Measurements from ENCODE around the gene OR13J1.
"Not testable (repeated sequence)": the region's sequence is repeated elsewhere in the genome, so short reads cannot be mapped to it uniquely, and the experiment has no call there.

Gene OR13J1

GRCh38 chr9:35905051-35905781, 35.0 kb upstream of the OR13J1 start:
- no peak for DNase-seq (ENCODE audit: low read depth in 2 of 2)

DNA sequence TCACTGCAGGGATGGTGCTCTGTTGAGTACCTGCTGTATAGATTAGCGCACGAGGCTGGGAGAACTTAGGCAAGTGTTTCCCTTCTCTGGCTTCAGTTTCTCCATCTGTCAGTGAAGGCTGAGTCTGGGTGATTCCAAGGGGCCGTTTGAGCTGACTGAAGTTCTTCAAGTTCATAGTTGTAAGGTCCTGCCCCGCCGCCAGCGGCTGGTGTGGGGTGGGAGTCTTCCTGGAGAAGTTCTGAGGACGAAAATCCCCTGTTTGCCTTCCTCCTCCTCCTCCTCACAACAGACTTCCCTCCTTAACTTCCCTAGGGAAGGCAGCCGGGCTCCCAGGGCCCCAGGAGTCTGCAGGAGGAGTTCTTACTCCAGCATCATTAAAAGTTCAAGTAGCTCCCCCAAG, 34.1 kb upstream of the OR13J1 start:
- DNase-seq (ENCODE audit: low read depth in 2 of 2) = no peak

DNA sequence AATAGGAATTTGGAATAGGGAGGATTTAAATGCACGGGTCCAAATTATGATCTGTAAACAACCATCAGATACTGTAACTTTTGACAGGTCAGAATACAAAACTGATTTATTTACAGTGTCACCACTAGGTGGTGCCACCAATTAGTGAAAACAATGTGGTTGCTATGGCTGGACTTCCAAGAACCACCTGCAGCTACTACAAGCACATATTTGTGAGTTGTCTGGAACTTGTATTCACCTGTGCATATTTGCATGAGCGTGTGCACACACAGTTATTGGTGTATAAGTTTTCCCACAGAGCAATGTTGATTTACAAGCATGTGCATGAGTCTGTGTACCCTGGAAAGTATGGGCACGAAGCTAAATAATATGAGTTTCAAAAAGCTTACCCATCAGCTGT, 32.8 kb upstream of the OR13J1 start:
- DNase-seq (ENCODE audit: low read depth in 2 of 2) = no peak

DNA sequence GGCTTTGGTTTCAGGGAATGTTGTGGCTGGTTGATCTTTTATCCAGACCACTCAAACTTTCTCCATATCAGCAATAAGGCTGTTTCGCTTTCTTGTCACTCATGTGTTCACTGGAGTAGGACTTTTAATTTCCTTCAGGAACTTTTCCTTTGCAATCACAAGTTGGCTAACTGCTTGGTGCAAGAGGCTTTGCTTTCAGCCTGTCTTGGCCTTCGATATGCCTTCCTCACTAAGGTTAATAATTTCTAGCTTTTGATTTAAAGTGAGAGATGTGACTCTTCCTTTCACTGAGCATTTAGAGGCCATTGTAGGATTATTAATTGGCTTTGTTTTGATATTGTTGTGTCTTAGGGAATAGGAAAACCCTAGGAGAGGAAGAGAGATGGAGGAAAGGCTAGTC, 28.8 kb upstream of the OR13J1 start:
- DNase-seq (ENCODE audit: low read depth in 2 of 2) = no peak

DNA sequence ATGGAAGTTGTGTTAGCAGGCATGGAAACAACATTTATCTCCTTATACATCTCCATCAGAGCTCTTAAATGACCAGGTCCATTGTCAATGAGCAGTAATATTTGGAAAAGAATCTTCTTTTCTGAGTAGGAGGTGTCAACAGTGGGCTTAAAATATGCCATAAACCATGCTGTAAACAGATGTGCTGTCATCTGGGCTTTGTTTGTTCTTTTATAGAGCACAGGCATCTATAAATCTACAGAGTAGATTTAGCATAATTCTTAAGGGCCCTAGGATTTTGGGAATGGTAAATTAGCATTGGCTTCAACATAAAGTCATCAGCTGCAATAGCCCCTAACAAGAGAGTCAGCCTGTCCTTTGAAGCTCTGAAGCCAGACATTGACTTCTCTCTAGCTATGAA, 28.1 kb upstream of the OR13J1 start:
- DNase-seq (ENCODE audit: low read depth in 2 of 2) = no peak

- not testable (repeated sequence) for DNase-seq (ENCODE audit: low read depth in 2 of 2)
Measured at GRCh38 chr9:35897376-35898099, 27.3 kb upstream of the OR13J1 start.

DNA sequence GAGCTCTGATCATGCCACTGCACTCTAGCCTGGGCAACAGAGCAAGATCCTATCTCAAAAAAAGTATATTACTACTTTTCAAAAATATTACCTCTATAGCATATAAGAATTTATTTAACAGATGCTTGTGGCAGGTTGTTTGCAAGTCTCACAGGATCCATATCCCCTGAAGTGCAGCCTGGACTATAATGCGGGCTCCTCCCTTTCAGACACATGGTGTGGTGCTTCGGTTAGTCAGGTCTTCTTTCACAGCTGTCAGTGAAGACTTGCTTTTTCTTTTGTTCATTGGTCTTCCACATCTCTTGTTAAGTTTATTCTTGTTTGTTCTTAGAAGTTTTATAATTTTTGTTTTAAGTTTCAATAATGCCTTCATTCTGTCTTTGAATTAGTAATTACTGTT, 26.4 kb upstream of the OR13J1 start:
- no peak for DNase-seq (ENCODE audit: low read depth in 2 of 2)

- no peak for DNase-seq (ENCODE audit: low read depth in 2 of 2)
Measured at GRCh38 chr9:35892051-35892450, 21.9 kb upstream of the OR13J1 start.

DNA sequence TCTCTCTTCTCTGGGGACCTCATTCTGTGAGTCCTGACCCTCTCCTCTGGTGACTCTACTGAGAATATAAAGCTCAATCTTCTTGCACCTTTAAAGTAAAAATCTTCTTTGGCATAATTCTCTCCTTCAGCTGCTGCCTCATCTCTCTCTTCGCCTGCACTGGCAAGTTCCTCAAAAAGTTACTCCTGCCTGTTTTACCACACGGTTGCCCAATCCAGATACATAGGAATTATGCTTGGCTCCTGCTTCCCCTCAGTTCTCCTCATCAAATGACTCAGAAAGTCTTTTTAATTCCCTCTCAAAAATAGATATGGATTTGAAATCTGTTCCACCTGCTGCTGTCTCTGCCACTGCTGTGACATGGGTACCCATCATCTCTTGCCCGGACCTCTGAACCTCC, 21.4 kb upstream of the OR13J1 start:
- no peak for DNase-seq (ENCODE audit: low read depth in 2 of 2)

GRCh38 chr9:35884908-35885307, 14.7 kb upstream of the OR13J1 start:
- DNase-seq (ENCODE audit: low read depth in 2 of 2) = not testable (repeated sequence)

- DNase-seq (ENCODE audit: low read depth in 2 of 2) = no peak
Measured at GRCh38 chr9:35882996-35883395, 12.8 kb upstream of the OR13J1 start.

DNA sequence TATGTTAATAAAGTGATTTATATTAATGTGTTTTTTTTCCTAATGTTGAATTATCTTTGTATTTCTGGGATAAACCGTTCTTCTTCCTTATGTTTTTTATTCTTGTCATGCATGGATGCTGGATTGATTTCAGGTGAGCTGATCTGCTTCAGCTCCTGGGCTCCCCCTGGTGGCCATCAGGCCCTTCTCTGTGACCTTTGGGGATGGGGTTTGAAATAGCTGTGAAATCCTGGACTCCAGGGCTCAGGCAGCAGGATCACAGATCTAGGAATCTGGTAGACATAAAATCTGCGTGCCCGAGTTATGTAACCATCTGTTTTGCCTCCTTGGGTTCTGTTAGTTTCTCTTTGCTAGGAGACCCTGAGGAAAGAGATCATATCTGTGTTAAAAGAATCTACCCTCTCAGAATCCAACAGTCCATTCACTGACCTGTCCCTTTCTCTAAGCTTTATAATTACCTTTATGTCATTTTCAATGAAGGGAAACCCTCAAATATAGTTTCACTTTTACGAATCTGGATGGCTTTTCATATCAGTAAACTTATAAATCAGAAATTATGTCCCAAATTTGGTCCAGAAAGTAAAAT, 12.2 kb upstream of the OR13J1 start:
- DNase-seq (ENCODE audit: low read depth in 2 of 2) = peak; percentile 26 to 60

DNA sequence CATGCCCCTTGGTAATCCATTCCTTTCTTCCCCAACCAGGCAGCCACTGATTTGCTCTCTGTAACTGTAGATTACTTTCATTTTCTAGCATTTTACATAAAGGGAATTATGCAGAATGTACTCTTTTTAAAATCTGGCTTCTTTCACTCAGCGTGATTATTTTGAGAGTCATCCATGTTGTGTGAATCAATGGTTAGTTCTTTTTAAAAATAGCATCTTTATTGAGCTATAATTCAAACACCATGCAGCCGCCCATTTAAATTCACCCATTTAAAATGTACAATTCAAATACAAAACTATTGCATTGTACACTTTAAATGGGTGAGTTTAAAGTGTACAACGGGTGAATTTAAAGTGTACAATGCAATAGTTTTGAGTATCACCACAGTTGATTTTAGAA, 2.3 kb upstream of the OR13J1 start:
- no peak for DNase-seq (ENCODE audit: low read depth in 2 of 2)

- no peak for DNase-seq (ENCODE audit: low read depth in 2 of 2)
Measured at GRCh38 chr9:35871545-35871944, 1.3 kb upstream of the OR13J1 start.

DNA sequence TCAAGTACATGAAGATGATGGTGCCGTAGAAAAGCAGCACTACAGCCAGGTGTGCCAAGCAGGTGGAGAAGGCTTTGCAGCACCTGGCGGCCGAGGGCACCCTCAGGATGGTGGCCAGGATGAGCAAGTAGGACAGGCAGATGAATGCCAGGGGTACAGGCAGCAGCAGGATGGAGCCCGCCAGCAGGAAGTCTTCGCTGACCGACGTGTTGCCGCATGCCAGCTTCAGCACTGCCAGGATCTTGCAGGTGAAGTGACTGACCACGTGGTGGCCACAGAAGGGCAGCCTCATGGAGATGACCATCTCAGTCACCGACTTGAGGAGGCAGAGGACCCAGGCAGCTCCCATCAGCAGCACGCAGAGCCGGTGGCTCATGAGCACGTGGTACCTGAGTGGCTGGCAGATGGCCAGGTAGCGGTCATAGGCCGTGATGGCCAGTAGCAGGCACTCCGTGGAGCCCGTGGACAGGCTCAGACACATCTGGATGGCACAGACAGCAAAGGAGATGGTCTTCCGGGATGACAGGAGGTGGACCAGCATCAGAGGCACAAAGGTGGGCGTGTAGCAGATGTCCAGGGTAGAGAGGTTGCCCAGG, 482 bp downstream of the OR13J1 start:
- DNase-seq (ENCODE audit: low read depth in 2 of 2) = no peak

DNA sequence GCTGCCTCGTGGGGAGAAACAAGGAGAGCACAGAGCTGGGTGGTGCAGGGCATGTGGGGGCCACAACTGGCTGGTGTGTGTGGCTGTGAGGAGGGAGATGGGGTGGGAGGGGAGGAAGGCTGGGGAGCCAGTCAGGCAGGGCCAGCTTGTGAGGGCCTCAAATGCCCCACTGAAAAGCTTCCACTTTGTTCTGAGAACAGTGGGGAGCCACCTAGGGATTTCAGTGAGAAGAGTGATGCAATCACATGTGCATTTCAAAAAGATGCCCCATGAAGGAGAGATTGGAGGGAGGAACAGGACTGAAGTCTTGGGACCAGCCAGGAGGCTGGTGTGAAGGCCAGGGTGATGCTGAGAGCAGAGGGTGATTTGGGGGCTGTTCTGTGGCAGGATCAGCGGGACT, 1.3 kb downstream of the OR13J1 start:
- no peak for DNase-seq (ENCODE audit: low read depth in 2 of 2)

- no peak for DNase-seq (ENCODE audit: low read depth in 2 of 2)
Measured at GRCh38 chr9:35867538-35867937, 2.7 kb downstream of the OR13J1 start.

- DNase-seq (ENCODE audit: low read depth in 2 of 2) = no peak
Measured at GRCh38 chr9:35864695-35865255, 5.4 kb downstream of the OR13J1 start.

DNA sequence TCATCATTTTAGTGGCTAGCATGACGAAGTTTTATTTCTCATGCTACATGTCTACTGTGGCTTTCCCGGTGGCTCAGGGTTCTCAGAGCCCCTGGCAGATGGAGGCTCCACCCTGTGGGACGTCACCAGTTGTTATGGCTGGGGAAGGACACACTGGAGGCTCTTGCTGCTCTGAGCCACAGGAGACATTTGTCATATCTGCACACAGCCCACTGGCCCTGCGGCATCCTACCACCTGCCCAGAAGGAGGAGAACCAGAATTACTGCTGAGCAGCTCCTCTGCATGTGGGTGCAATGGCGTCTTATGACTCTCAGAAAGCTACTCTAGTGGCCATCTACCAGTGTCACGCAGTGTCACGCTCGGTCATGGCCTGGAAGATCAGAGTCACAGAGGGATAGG, 6.6 kb downstream of the OR13J1 start:
- no peak for DNase-seq (ENCODE audit: low read depth in 2 of 2)

GRCh38 chr9:35862328-35862727, 7.9 kb downstream of the OR13J1 start:
- DNase-seq (ENCODE audit: low read depth in 2 of 2) = no peak

GRCh38 chr9:35861161-35861897, 8.9 kb downstream of the OR13J1 start:
- no peak for DNase-seq (ENCODE audit: low read depth in 2 of 2)

- DNase-seq (ENCODE audit: low read depth in 2 of 2) = no peak
Measured at GRCh38 chr9:35859990-35860339, 10.2 kb downstream of the OR13J1 start.

All from stimulated activated CD8-positive, alpha-beta memory T cell treated with anti-CD3 and anti-CD28 coated beads, Interleukin-15, amount 100 ng/mL, for 4 hours (primary cell).